GM23338 (cell line): ENCODE results near the gene CTNNA2. TPM values are rescaled to one million over a fixed set of nuclear protein-coding genes. Genes with fewer than 3 reads are reported as not detected.

Experiments used
- ATAC-seq: fragments of 200-7000 bp; cut with Tn5 transposase; 3 replicates; pipeline ENCODE4 v1.9.1; 2020
- DNase-seq: peaks from one replicate; pipeline ENCODE4 v3.0.0-alpha.2; 2015; ENCODE audit warnings: low spot score
- H2AFZ ChIP-seq: fragments of 200-600 bp; sonication (generic); 2 replicates; pipeline ENCODE4 v1.8.0; 2016; ENCODE audit warnings: antibody characterized with exemption, mild to moderate bottlenecking, moderate library complexity
- H3F3A ChIP-seq: fragments of 200-600 bp; sonication (generic); replicated peaks from 2 replicates; pipeline ENCODE4 v1.8.0; 2017; ENCODE audit warnings: antibody characterized with exemption, mixed run types, low read depth
- H3K27ac ChIP-seq: fragments of 200-600 bp; sonication (generic); 2 replicates; pipeline ENCODE4 v1.6.1; 2016; ENCODE audit warnings: low read depth
- H3K27me3 ChIP-seq: fragments of 200-600 bp; sonication (generic); 2 replicates; pipeline ENCODE4 v1.8.0; 2016; ENCODE audit warnings: mild to moderate bottlenecking, mixed run types, moderate library complexity; ENCODE audit not compliant: insufficient read depth
- H3K36me3 ChIP-seq: fragments of 200-600 bp; sonication (generic); 2 replicates; pipeline ENCODE4 v1.8.0; 2016; ENCODE audit warnings: mild to moderate bottlenecking; ENCODE audit not compliant: insufficient read depth
- H3K4me1 ChIP-seq: fragments of 200-600 bp; sonication (generic); 2 replicates; pipeline ENCODE4 v1.8.0; 2016; ENCODE audit warnings: mild to moderate bottlenecking, moderate library complexity; ENCODE audit not compliant: insufficient read depth
- H3K4me2 ChIP-seq: fragments of 200-600 bp; sonication (generic); 2 replicates; pipeline ENCODE4 v1.7.1; 2017; ENCODE audit warnings: mixed run types
- H3K4me3 ChIP-seq: fragments of 200-600 bp; sonication (generic); 2 replicates; pipeline ENCODE4 v1.6.1; 2016; ENCODE audit warnings: mixed run types
- H3K79me2 ChIP-seq: fragments of 200-600 bp; sonication (generic); replicated peaks from 2 replicates; pipeline ENCODE4 v1.8.0; 2017; ENCODE audit warnings: mild to moderate bottlenecking; ENCODE audit not compliant: insufficient read depth
- H3K9me2 ChIP-seq: fragments of 200-600 bp; sonication (generic); 2 replicates; pipeline ENCODE4 v1.8.0; 2017; ENCODE audit not compliant: insufficient read depth
- H4K20me1 ChIP-seq: fragments of 200-600 bp; sonication (generic); replicated peaks from 2 replicates; pipeline ENCODE4 v1.8.0; 2017; ENCODE audit warnings: mild to moderate bottlenecking; ENCODE audit not compliant: insufficient read depth
- H3K27ac Mint-ChIP-seq: 2 replicates; pipeline ENCODE4 v1.8.0; 2020; ENCODE audit warnings: inconsistent platforms, mild to moderate bottlenecking, moderate library complexity, mixed read lengths
- H3K27me3 Mint-ChIP-seq: 3 replicates; pipeline ENCODE4 v1.8.0; 2022; ENCODE audit warnings: low read depth, mild to moderate bottlenecking, moderate library complexity, mixed read lengths, inconsistent platforms; ENCODE audit not compliant: insufficient read depth, poor library complexity
- H3K36me3 Mint-ChIP-seq: 3 replicates; pipeline ENCODE4 v1.8.0; 2021; ENCODE audit warnings: low read depth, mild to moderate bottlenecking, inconsistent platforms, moderate library complexity, mixed read lengths
- H3K4me1 Mint-ChIP-seq: 3 replicates; pipeline ENCODE4 v1.8.0; 2020; ENCODE audit warnings: mild to moderate bottlenecking, inconsistent platforms, mixed read lengths
- H3K4me3 Mint-ChIP-seq: 3 replicates; pipeline ENCODE4 v1.8.0; 2021; ENCODE audit warnings: moderate library complexity, mild to moderate bottlenecking, inconsistent platforms, mixed read lengths
- H3K9me3 Mint-ChIP-seq: 3 replicates; pipeline ENCODE4 v1.8.0; 2020; ENCODE audit warnings: moderate library complexity, mild to moderate bottlenecking, inconsistent platforms, mixed read lengths
- CTCF ChIP-seq, 2 experiments: fragments of 200-600 bp in 1 of 2; sonication (generic) in 1 of 2; conservative IDR thresholded peaks; 2 replicates each; pipeline versions ENCODE4 v1.5.1 to v1.6.1; 2016 to 2017; ENCODE audit warnings: antibody characterized with exemption in 2 of 2, low read depth in 2 of 2, mild to moderate bottlenecking in 2 of 2, moderate library complexity in 1 of 2
- REST ChIP-seq: IDR thresholded peaks from one replicate; pipeline ENCODE4 v1.6.1; 2018; ENCODE audit warnings: antibody characterized with exemption; ENCODE audit not compliant: unreplicated experiment
- ZNF462 ChIP-seq: fragments of 250-450 bp; sonication (Bioruptor Pico); IDR thresholded peaks from 2 replicates; pipeline ENCODE4 v1.5.0; 2020; ENCODE audit warnings: mild to moderate bottlenecking, moderate library complexity
- polyA plus RNA-seq: library from polyadenylated mRNA; unstranded; fragments of >200 nt; fragmentation: Nextera tagmentation; extraction: Ambion mirVana; gene quantifications from 2 replicates; pipeline ENCODE4 v1.2.1, GENCODE V29; 2016
- total RNA-seq: library from RNA; depleted of rRNA; stranded (reverse); fragments of >200 nt; shearing (Covaris generic); gene quantifications from 2 replicates; pipeline ENCODE4 v1.2.3, GENCODE V29; 2014

Gene CTNNA2
- total and polyA plus RNA-seq, 2 experiments from 2014 or later = 6.4 to 15.6 TPM

GRCh38 chr2:80370375-80371009 lies 857.6 kb downstream of the CTNNA2 start (continued):
- no peak for TF ChIP-seq ZNF462 (CRISPR knock-in tag)
- TF ChIP-seq CTCF (conservative IDR thresholded peaks at IDR 0.05; ENCODE audit: low read depth in 2 of 2) = no peak

GRCh38 chr2:80374105-80374504 lies 861.3 kb downstream of the CTNNA2 start:
- no peak overlapping the region for H3K27ac Mint-ChIP-seq
- H3K4me2 ChIP-seq = no peak overlapping the region
- H3K9me2 ChIP-seq = peaks cover 8% of the 10 kb centered on the region
- no peak overlapping the region for H3K27ac ChIP-seq
- no peaks in the 10 kb centered on the region for H3K27me3 Mint-ChIP-seq
- H3K4me3 Mint-ChIP-seq = no peak overlapping the region
- no peaks in the 10 kb centered on the region for H3K79me2 ChIP-seq
- no peak overlapping the region for H3K4me3 ChIP-seq
- no peaks in the 10 kb centered on the region for H3F3A ChIP-seq
- no peaks in the 10 kb centered on the region for H3K9me3 Mint-ChIP-seq
- ATAC-seq (no peak), DNase-seq (no peak)
- no peaks in the 10 kb centered on the region for H3K36me3 ChIP-seq
- no peaks in the 10 kb centered on the region for H4K20me1 ChIP-seq
- no peak overlapping the region for H2AFZ ChIP-seq
- no peaks in the 10 kb centered on the region for H3K36me3 Mint-ChIP-seq
- no peaks in the 10 kb centered on the region for H3K4me1 ChIP-seq
- H3K27me3 ChIP-seq = no peaks in the 10 kb centered on the region
- H3K4me1 Mint-ChIP-seq = peaks cover 6% of the 10 kb centered on the region; the same call in 2 of the 3 replicates
- TF ChIP-seq REST = no peak
